ENCODE measurements around the gene AKT3. TPM values are rescaled to one million over a fixed set of nuclear protein-coding genes. Genes with fewer than 3 reads are reported as not detected.

The AKT3 gene
- total and polyA plus RNA-seq, 5 donors, result 8.4 to 61.2 (median 47.9) TPM

DNA sequence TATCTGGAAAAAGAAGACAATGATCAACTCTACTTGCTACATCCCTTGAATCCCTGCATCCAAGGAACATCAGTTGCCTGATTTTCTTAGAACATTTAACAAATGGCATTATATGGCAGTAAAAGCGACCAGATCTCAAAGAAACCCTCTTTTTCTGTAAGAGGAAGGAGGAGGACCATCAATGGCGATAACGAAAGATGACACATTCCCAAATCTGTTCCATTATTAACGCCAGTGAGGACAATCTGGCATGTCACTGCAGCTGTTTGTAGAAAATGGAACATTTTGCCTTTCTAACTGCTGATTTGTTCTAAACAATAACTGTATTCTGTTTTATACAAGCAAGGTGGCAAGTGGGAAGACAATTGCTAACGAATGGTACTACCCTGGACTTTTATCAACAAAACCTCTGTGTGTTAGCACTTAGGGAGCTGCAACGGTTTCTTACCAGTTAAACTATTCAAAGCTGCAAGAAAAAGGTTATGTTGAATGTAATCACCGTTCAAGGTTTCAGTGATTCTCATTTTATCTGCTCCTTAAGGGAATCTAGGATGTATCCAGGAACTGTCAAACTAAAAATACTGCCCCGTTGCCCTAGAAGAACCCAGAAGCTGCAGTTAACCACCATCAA lies 342.3 kb downstream of the AKT3 start:
- Histone ChIP-seq H3K9me3 (ENCODE audit: control insufficient read depth, low read length) (no peaks in the 10 kb centered on the region), H3K4me1 (ENCODE audit: control insufficient read depth, insufficient read depth, low read length) (no peaks in the 10 kb centered on the region), H3K4me3 (ENCODE audit: low read length) (no peak overlapping the region), H3K27me3 (ENCODE audit: control insufficient read depth, insufficient read depth) (no peaks in the 10 kb centered on the region), H3K27ac (ENCODE audit: low read length) (no peak overlapping the region)
- ATAC-seq, result no peak
- WGBS, result 83% methylated on average over 8 of the region's 8 CpGs
- intact Hi-C loops (cut with DNase I), result no loop called here
- no peak for DNase-seq

- H3K9me3 ChIP-seq (ENCODE audit: control insufficient read depth, low read length), result no peaks in the 10 kb centered on the region
- ATAC-seq (no peak), DNase-seq (no peak)
- H3K4me1 ChIP-seq (ENCODE audit: control insufficient read depth, insufficient read depth, low read length), result no peaks in the 10 kb centered on the region
- 76% methylated on average over 5 of the region's 5 CpGs for WGBS
- no peak overlapping the region for H3K4me3 ChIP-seq (ENCODE audit: low read length)
- H3K27me3 ChIP-seq (ENCODE audit: control insufficient read depth, insufficient read depth), result no peaks in the 10 kb centered on the region
- intact Hi-C loops (cut with DNase I), result no loop called here
- no peak overlapping the region for H3K27ac ChIP-seq (ENCODE audit: low read length)
These were observed 342.9 kb downstream of the AKT3 start for GRCh38 chr1:243507001-243507671.

- intact Hi-C loops (cut with DNase I), result no loop called here
These were observed 343.9 kb downstream of the AKT3 start for GRCh38 chr1:243505986-243506689.

DNA sequence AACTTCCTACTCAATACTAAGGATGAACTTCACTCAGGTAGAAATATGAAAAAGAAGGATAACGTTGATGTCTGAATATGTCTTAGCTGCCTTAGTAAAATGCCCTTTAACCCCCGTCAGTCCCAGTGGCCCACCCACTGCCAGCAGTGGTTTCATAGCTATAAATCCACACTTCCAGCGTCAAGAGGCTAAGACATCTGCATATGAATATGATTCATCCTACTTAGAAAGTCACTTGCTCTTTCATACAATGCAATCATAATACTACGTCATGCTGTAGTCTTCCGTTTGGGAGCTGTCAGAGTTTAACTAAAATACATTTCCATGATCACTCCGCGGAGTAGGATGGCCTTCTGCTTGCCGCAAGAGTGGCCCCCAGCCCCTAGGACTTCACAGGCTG lies 346.9 kb downstream of the AKT3 start:
- ATAC-seq, result no peak
- 96% methylated on average over 8 of the region's 8 CpGs for WGBS
- no peak overlapping the region for H3K4me3 ChIP-seq (ENCODE audit: low read length)
- H3K27ac ChIP-seq (ENCODE audit: low read length), result no peak overlapping the region
- DNase-seq, result no peak
- intact Hi-C loops (cut with DNase I), result no loop called here
- no peaks in the 10 kb centered on the region for H3K9me3 ChIP-seq (ENCODE audit: control insufficient read depth, low read length)
- H3K27me3 ChIP-seq (ENCODE audit: control insufficient read depth, insufficient read depth), result no peaks in the 10 kb centered on the region
- no peaks in the 10 kb centered on the region for H3K4me1 ChIP-seq (ENCODE audit: control insufficient read depth, insufficient read depth, low read length)

More at GRCh38 chr1:243505986-243506689, 343.9 kb downstream of the AKT3 start:
- ATAC-seq (peak in 1 of 2 donors; percentile 47), DNase-seq (no peak)
- Histone ChIP-seq H3K27me3 (ENCODE audit: control insufficient read depth, insufficient read depth) (no peaks in the 10 kb centered on the region), H3K4me1 (ENCODE audit: control insufficient read depth, insufficient read depth, low read length) (no peaks in the 10 kb centered on the region), H3K4me3 (ENCODE audit: low read length) (no peak overlapping the region), H3K27ac (ENCODE audit: low read length) (no peak overlapping the region), H3K9me3 (ENCODE audit: control insufficient read depth, low read length) (no peaks in the 10 kb centered on the region)
- WGBS, result 62% methylated on average over 10 of the region's 10 CpGs

DNA sequence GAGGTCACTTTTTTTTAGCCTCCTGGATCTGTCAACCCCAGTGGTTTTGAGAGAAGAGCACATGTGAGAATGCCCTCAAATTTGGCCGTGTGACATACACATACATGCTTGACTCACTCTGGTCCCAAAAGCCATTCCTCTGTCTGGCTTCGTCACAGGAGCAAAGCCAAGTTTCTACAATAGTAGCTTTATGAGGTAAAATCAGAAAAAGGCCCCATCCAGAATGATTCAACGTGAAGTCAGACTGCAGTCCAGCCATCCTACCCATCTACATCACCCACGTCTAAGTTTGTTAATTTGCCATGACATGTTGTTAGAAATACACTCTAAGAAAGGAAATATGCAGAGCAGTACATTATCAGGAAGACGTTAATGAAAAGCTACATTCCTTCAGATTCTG lies 349.0 kb downstream of the AKT3 start:
- Histone ChIP-seq H3K27ac (ENCODE audit: low read length) (peak overlapping the region; percentile 39), H3K9me3 (ENCODE audit: control insufficient read depth, low read length) (no peaks in the 10 kb centered on the region), H3K4me1 (ENCODE audit: control insufficient read depth, insufficient read depth, low read length) (no peaks in the 10 kb centered on the region), H3K27me3 (ENCODE audit: control insufficient read depth, insufficient read depth) (no peaks in the 10 kb centered on the region), H3K4me3 (ENCODE audit: low read length) (no peak overlapping the region)
- intact Hi-C loops (cut with DNase I), result no loop called here
- ATAC-seq, result peak; percentile 14 to 64
- DNase-seq, result no peak
- 67% methylated on average over 5 of the region's 5 CpGs for WGBS

DNA sequence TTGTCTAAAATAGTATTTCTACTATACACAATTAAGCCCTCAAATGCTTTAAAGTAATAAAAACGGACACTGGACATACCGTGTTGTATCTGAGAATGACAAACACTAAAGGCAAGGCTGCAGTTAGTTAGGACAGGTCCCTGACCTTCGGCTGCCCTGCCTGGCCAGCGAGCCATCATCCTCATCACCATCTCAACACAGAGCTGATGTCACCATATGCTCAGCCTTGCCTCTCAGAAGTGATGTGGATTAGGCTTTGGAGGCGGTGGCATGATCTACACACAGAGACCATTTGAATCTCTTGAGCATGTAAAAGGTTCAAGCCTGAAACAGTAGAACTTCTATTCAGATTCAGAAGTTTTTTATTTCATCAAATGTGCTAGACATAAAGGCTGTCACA lies 349.5 kb downstream of the AKT3 start:
- no peak for DNase-seq
- Histone ChIP-seq H3K4me1 (ENCODE audit: control insufficient read depth, insufficient read depth, low read length) (peaks cover 1% of the 10 kb centered on the region), H3K27me3 (ENCODE audit: control insufficient read depth, insufficient read depth) (no peaks in the 10 kb centered on the region), H3K4me3 (ENCODE audit: low read length) (no peak overlapping the region), H3K9me3 (ENCODE audit: control insufficient read depth, low read length) (no peaks in the 10 kb centered on the region), H3K27ac (ENCODE audit: low read length) (no peak overlapping the region)
- 95% methylated on average over 5 of the region's 5 CpGs for WGBS
- no peak for ATAC-seq
- intact Hi-C loops (cut with DNase I), result no loop called here

GRCh38 chr1:243499711-243500110 lies 350.3 kb downstream of the AKT3 start:
- WGBS, result 95% methylated on average over 10 of the region's 10 CpGs
- H3K4me3 ChIP-seq (ENCODE audit: low read length), result no peak overlapping the region
- no peak overlapping the region for H3K27ac ChIP-seq (ENCODE audit: low read length)
- H3K27me3 ChIP-seq (ENCODE audit: control insufficient read depth, insufficient read depth), result no peaks in the 10 kb centered on the region
- DNase-seq, result no peak
- intact Hi-C loops (cut with DNase I), result no loop called here
- no peaks in the 10 kb centered on the region for H3K9me3 ChIP-seq (ENCODE audit: control insufficient read depth, low read length)
- peaks cover 2% of the 10 kb centered on the region for H3K4me1 ChIP-seq (ENCODE audit: control insufficient read depth, insufficient read depth, low read length)
- ATAC-seq, result no peak

DNA sequence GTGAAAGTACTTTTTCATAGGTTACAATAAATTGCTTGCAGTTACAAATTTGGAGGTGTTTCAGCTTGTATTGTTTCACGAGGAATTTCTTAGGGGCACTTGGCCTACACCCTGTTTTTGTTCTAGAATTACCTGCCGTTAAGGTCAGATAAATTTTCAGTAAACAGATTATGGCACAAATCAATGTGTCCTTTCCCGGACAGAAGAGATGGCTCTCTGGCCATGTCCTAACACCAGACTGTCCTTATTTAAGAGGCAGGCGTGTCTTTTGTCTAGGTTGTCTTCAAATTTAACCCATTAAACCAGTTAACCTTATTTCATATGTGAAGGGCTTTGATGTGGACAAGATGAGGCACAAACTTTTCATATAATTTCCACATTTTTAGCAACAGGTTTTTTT lies 350.8 kb downstream of the AKT3 start:
- no peak overlapping the region for H3K27ac ChIP-seq (ENCODE audit: low read length)
- H3K4me1 ChIP-seq (ENCODE audit: control insufficient read depth, insufficient read depth, low read length), result peaks cover 2% of the 10 kb centered on the region
- ATAC-seq, result no peak
- H3K4me3 ChIP-seq (ENCODE audit: low read length), result no peak overlapping the region
- intact Hi-C loops (cut with DNase I), result no loop called here
- WGBS, result 85% methylated on average over 4 of the region's 4 CpGs
- H3K27me3 ChIP-seq (ENCODE audit: control insufficient read depth, insufficient read depth), result no peaks in the 10 kb centered on the region
- no peak for DNase-seq
- no peaks in the 10 kb centered on the region for H3K9me3 ChIP-seq (ENCODE audit: control insufficient read depth, low read length)

- H3K9me3 ChIP-seq (ENCODE audit: control insufficient read depth, low read length), result no peaks in the 10 kb centered on the region
- peaks cover 2% of the 10 kb centered on the region for H3K4me1 ChIP-seq (ENCODE audit: control insufficient read depth, insufficient read depth, low read length)
- DNase-seq, result no peak
- no peaks in the 10 kb centered on the region for H3K27me3 ChIP-seq (ENCODE audit: control insufficient read depth, insufficient read depth)
- ATAC-seq, result no peak
- H3K27ac ChIP-seq (ENCODE audit: low read length), result no peak overlapping the region
- intact Hi-C loops (cut with DNase I), result no loop called here
- 97% methylated on average over 10 of the region's 10 CpGs for WGBS
- no peak overlapping the region for H3K4me3 ChIP-seq (ENCODE audit: low read length)
These were observed 351.9 kb downstream of the AKT3 start for GRCh38 chr1:243497939-243498681.

DNA sequence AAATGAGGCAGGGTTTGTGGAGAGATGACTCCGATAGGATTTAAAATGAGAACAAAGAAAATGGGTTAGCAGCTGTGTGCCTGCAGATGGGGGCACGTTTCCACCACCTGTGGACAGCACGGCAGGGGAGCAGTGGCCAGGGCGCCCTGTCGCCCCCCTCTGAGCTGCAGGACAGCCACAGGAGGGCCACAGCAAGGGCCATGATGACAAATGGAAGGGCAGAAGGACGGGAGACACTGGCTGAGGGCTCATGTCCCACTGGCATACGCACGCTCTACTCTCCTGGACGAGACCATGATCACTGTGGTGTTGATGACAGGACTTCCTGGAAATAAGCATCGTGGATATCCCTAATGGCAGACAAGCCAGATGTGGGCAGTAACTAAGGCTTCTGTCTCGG lies 353.2 kb downstream of the AKT3 start:
- WGBS, result 87% methylated on average over 11 of the region's 11 CpGs
- intact Hi-C loops (cut with DNase I), result no loop called here
- no peaks in the 10 kb centered on the region for H3K27me3 ChIP-seq (ENCODE audit: control insufficient read depth, insufficient read depth)
- peaks cover 2% of the 10 kb centered on the region for H3K4me1 ChIP-seq (ENCODE audit: control insufficient read depth, insufficient read depth, low read length)
- no peaks in the 10 kb centered on the region for H3K9me3 ChIP-seq (ENCODE audit: control insufficient read depth, low read length)
- no peak overlapping the region for H3K4me3 ChIP-seq (ENCODE audit: low read length)
- no peak for DNase-seq
- H3K27ac ChIP-seq (ENCODE audit: low read length), result no peak overlapping the region
- no peak for ATAC-seq

DNA sequence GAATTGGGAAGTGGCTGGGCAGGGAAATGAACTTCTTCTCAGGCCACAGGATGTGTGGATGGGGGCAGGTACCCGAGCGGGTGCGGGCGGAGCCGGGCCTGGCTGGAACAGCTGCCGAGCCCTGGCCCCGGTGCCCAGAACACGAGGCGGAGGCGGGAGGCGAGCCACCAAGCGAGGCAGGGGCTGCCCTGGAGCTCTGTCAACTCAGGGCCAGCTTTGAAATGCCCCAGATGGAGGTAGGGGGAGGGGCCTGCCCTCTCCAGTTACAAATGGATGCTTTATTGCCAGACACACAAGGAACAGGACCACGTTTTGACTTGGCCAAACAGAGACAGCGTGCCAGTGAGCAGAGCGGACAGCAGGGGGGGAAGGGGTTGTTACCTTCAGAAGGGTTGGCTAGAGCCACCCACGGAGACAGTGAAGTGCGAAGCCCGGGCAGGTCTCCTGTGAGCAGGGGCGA lies 353.8 kb downstream of the AKT3 start:
- intact Hi-C loops (cut with DNase I), result no loop called here
- 60% methylated on average over 19 of the region's 19 CpGs for WGBS
- ATAC-seq (peak; percentile 53 to 65), DNase-seq (peak; percentile 61 to 82 (median 81))
- no peaks in the 10 kb centered on the region for H3K27me3 ChIP-seq (ENCODE audit: control insufficient read depth, insufficient read depth)
- H3K9me3 ChIP-seq (ENCODE audit: control insufficient read depth, low read length), result no peaks in the 10 kb centered on the region
- no peak overlapping the region for H3K4me3 ChIP-seq (ENCODE audit: low read length)
- peaks cover 2% of the 10 kb centered on the region for H3K4me1 ChIP-seq (ENCODE audit: control insufficient read depth, insufficient read depth, low read length)
- peak overlapping the region; percentile 34 for H3K27ac ChIP-seq (ENCODE audit: low read length)

Measured in right cardiac atrium (tissue), 5 donors.